GM12878 (cell line): ENCODE data around the gene TRABD2B. TPM values are rescaled to one million over a fixed set of nuclear protein-coding genes. Genes with fewer than 3 reads are reported as not detected.

Source experiments
- ATAC-seq: fragments of 200-7000 bp; cut with Tn5 transposase; 3 replicates; pipeline ENCODE4 v1.9.1; 2020; ENCODE audit warnings: mild to moderate bottlenecking, moderate library complexity
- BruUV-seq: library from RNA; stranded (reverse); fragments of 400-500 nt; replicated peaks from 2 replicates; lab custom pipeline; 2021; lab: Mats Ljungman, UMichigan
- CTCF ChIA-PET: fragments of 300-600 bp; sonication (Branson Sonifier 250); formaldehyde crosslinking; extraction: SDS; loops from one replicate; lab custom pipeline; 2021; ENCODE audit warnings: inconsistent platforms; lab: Yijun Ruan, JAX
- POLR2A ChIA-PET: fragments of 350-600 bp; formaldehyde crosslinking; extraction: SDS; loops from one replicate; lab custom pipeline; 2021; ENCODE audit warnings: inconsistent platforms; lab: Charles Lee
- RAD21 ChIA-PET: fragments of 300-600 bp; sonication (Branson Sonifier 250); formaldehyde crosslinking; loops from one replicate; lab custom pipeline; 2023; ENCODE audit warnings: antibody characterized with exemption; ENCODE audit not compliant: unreplicated experiment; lab: Charles Lee
- SMC1A ChIA-PET: fragments of 300-600 bp; sonication (Branson Sonifier 250); formaldehyde crosslinking; loops from one replicate; lab custom pipeline; 2023; ENCODE audit not compliant: unreplicated experiment, uncharacterized antibody; lab: Charles Lee
- DNase-seq: peaks from one replicate; pipeline ENCODE4 v3.0.0-alpha.2; 2011; ENCODE audit warnings: low read depth, low spot score
- FAIRE-seq: peaks from 3 replicates; lab custom pipeline; 2011; peaks lifted over from hg19 to GRCh38; lab: Jason Lieb, UNC
- H2AFZ ChIP-seq: 2 replicates; pipeline ENCODE4 v1.6.0; 2011; ENCODE audit warnings: low read depth, low read length, control low read depth; ENCODE audit not compliant: control insufficient read depth
- H3K27ac ChIP-seq: 2 replicates; pipeline ENCODE4 v1.5.1; 2011; ENCODE audit warnings: control low read depth; ENCODE audit not compliant: control insufficient read depth, insufficient read depth
- H3K27me3 ChIP-seq, 2 experiments: replicated peaks in 1 of 2; 2 replicates each; pipeline versions ENCODE4 v1.6.0 to v1.6.1; 2011; ENCODE audit warnings: low read length in 1 of 2; ENCODE audit not compliant: control insufficient read depth in 2 of 2, insufficient read depth in 2 of 2
- H3K36me3 ChIP-seq, 2 experiments: 2 replicates each; pipeline ENCODE4 v1.5.1; 2011; ENCODE audit warnings: low read length in 1 of 2; ENCODE audit not compliant: control insufficient read depth in 2 of 2, insufficient read depth in 2 of 2
- H3K4me1 ChIP-seq: 2 replicates; pipeline ENCODE4 v1.6.1; 2011; ENCODE audit warnings: mild to moderate bottlenecking, low read length, moderate library complexity, mixed read lengths; ENCODE audit not compliant: control insufficient read depth, insufficient read depth
- H3K4me2 ChIP-seq: 2 replicates; pipeline ENCODE4 v1.6.0; 2011; ENCODE audit warnings: control low read depth; ENCODE audit not compliant: control insufficient read depth, insufficient read depth
- H3K4me3 ChIP-seq: fragments of 200-600 bp; sonication (generic); 2 replicates; pipeline ENCODE4 v1.5.1; 2016
- H3K79me2 ChIP-seq: 2 replicates; pipeline ENCODE4 v1.6.0; 2011; ENCODE audit warnings: low read length; ENCODE audit not compliant: control insufficient read depth, insufficient read depth
- H3K9ac ChIP-seq: 2 replicates; pipeline ENCODE4 v1.8.0; 2011; ENCODE audit warnings: low read length, control low read depth, mixed read lengths; ENCODE audit not compliant: control insufficient read depth, insufficient read depth
- H3K9me3 ChIP-seq: replicated peaks from 3 replicates; pipeline ENCODE4 v1.5.1; 2011; ENCODE audit warnings: mild to moderate bottlenecking, low read length; ENCODE audit not compliant: control insufficient read depth, insufficient read depth
- H4K20me1 ChIP-seq: 2 replicates; pipeline ENCODE4 v1.6.0; 2011; ENCODE audit not compliant: control insufficient read depth, insufficient read depth
- NFIC ChIP-seq: IDR thresholded peaks from 2 replicates; pipeline ENCODE4 v1.6.1; 2012; ENCODE audit warnings: low read depth, mild to moderate bottlenecking, inconsistent platforms, low read length, moderate library complexity
- PML ChIP-seq: IDR thresholded peaks from 2 replicates; pipeline ENCODE4 v1.6.1; 2012; ENCODE audit warnings: low read length, inconsistent platforms
- SIN3A ChIP-seq: IDR thresholded peaks from 2 replicates; pipeline ENCODE4 v1.6.1; 2012; ENCODE audit warnings: low read depth, low read length, improper control_type of control experiment
- ZNF384 ChIP-seq: IDR thresholded peaks from 2 replicates; pipeline ENCODE4 v1.6.1; 2012; ENCODE audit warnings: low read depth, mild to moderate bottlenecking, low read length, improper control_type of control experiment, borderline replicate concordance
- ZZZ3 ChIP-seq: IDR thresholded peaks from 2 replicates; pipeline ENCODE4 v1.6.1; 2011; ENCODE audit warnings: low read depth; ENCODE audit not compliant: control insufficient read depth, insufficient read length
- WGBS: methylation state at CpG from one replicate; pipeline ENCODE4 v1.1.6; 2016; ENCODE audit warnings: low lambda C conversion rate; ENCODE audit not compliant: insufficient replicate concordance, insufficient coverage; ENCODE audit errors: missing lambda C conversion rate; 5-methylcytosine and 5-hydroxymethylcytosine counted together
- in situ Hi-C: fragments of 300-500 bp; cut with MboI; formaldehyde crosslinking; loops from 9 replicates; pipeline ENCODE4 v1.14.3; 2018; ENCODE audit warnings: mixed read lengths
- intact Hi-C: fragments of 100-400 bp; cut with micrococcal nuclease; formaldehyde crosslinking; loops from one replicate; pipeline ENCODE4 v1.14.2; 2022; ENCODE audit not compliant: unreplicated experiment
- polyA plus RNA-seq, 11 experiments: library from polyadenylated mRNA; depleted of rRNA in 4 of 11; unstranded in 6 of 11; stranded (reverse) in 5 of 11; fragments of >200 nt; fragmentation: Nextera tagmentation in 4 of 11; fragmentation: Illumina TruSeq in 1 of 11; extraction: Ambion mirVana in 4 of 11; extraction: Trizol in 1 of 11; gene quantifications; 1 replicate in 1 of 11; 2 replicates in 10 of 11; pipeline versions ENCODE4 v1.2.1 to v1.2.3, GENCODE V29; 2011 to 2016; ENCODE audit warnings: inconsistent platforms in 2 of 11, missing spikeins in 2 of 11, low read depth in 1 of 11
- total RNA-seq, 4 experiments: library from RNA; depleted of rRNA in 3 of 4; stranded (reverse); fragments of >200 nt in 3 of 4; fragmentation: Illumina TruSeq in 1 of 4; extraction: Trizol in 1 of 4; gene quantifications; 2 replicates each; pipeline versions ENCODE4 v1.2.1 to v1.2.3, GENCODE V29; 2013 to 2021

Gene TRABD2B
- total and polyA plus RNA-seq, 10 of the 15 experiments (the other 5 are each of a cell fraction or from before 2014, with no cell fraction given), result not detected

- ChIA-PET RAD21 (no interaction called here), POLR2A (no interaction called here), CTCF (interaction anchor here (1.4 kb wide), 1 partner anchor 21 kb away, joined by 4 read pairs; no protein-coding TSS in a partner anchor), SMC1A (no interaction called here)
- no peak overlapping the region for H3K27ac ChIP-seq
- H3K4me3 ChIP-seq, result no peak overlapping the region
- FAIRE-seq (no peak), DNase-seq (no peak), ATAC-seq (no peak)
- no peaks in the 10 kb centered on the region for H4K20me1 ChIP-seq
- no peak overlapping the region for H3K9ac ChIP-seq
- no peaks in the 10 kb centered on the region for H3K4me1 ChIP-seq
- intact Hi-C loops, result no loop called here
- H2AFZ ChIP-seq, result no peak overlapping the region
- 25% methylated on average over 9 of the region's 9 CpGs for WGBS
- in situ Hi-C loops, result no loop called here
- BruUV-seq, result no TSS peak
- no peaks in the 10 kb centered on the region for H3K9me3 ChIP-seq
- no peak overlapping the region for H3K4me2 ChIP-seq
- no peaks in the 10 kb centered on the region for H3K36me3 ChIP-seq
- H3K79me2 ChIP-seq, result no peaks in the 10 kb centered on the region
- H3K27me3 ChIP-seq, result no peaks in the 10 kb centered on the region; a peak in 2 of 4 replicates
- TF ChIP-seq SIN3A (no peak), NFIC (no peak)
Observed at GRCh38 chr1:47776667-47777131, 220.5 kb downstream of the TRABD2B start.

DNA sequence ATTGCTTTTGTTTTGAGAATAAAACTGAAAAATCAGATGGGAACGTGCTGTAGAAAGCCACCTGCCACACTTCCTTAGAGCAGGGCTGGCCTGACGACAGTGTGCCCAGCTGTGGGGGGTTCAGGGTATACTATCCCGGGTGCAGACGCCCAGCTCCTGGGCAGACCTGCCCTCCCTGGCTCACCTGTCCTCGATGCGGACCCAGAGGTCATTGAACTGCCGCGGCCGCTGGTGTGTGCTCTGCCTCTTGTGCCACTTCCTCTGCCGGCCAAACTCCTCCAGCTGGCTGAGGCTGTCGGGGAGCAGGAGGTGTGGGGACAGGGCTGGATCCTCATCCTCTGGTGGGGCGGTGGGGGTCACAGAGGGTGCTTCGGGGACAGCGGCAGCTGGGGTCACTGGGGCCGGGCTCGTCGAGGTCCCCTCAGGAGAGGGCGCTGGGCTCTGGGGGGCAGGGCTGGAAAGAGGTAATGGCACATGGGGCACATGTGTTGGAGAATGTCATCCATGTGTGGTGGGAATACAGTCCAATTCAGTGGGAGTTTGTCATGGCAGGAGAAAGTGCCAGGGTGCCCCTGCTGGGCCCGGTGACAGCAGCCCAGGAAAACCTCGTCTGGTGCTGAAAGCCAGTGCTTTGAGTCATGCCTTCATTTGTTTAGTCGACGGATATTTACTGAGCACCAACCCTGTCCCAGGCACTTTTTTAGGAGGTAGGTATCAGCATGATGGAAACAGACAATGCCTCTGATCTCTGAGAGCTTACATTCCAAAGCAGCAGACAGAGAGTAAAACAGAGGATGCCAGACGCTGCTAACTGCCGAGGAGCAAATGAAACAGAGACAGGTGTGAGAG lies 222.0 kb downstream of the TRABD2B start:
- H3K4me2 ChIP-seq, result no peak overlapping the region
- H4K20me1 ChIP-seq, result no peaks in the 10 kb centered on the region
- intact Hi-C loops, result no loop called here
- H3K9ac ChIP-seq, result no peak overlapping the region
- peaks cover 1 to 2% of the 10 kb centered on the region in 2 experiments; a peak in 1 of 4 replicates for H3K27me3 ChIP-seq
- TF ChIP-seq ZNF384 (no peak), ZZZ3 (no peak), PML (no peak)
- FAIRE-seq (no peak), DNase-seq (no peak), ATAC-seq (no peak)
- ChIA-PET SMC1A (no interaction called here), CTCF (no interaction called here), RAD21 (no interaction called here), POLR2A (no interaction called here)
- in situ Hi-C loops, result no loop called here
- 39% methylated on average over 24 of the region's 24 CpGs for WGBS
- no peaks in the 10 kb centered on the region for H3K4me1 ChIP-seq
- H2AFZ ChIP-seq, result no peak overlapping the region
- no peaks in the 10 kb centered on the region for H3K9me3 ChIP-seq
- no peaks in the 10 kb centered on the region for H3K36me3 ChIP-seq
- no TSS peak for BruUV-seq
- no peaks in the 10 kb centered on the region for H3K79me2 ChIP-seq
- no peak overlapping the region for H3K27ac ChIP-seq
- H3K4me3 ChIP-seq, result no peak overlapping the region
